ENCODE measurements around the gene OR8B12. TPM values are rescaled to one million over a fixed set of nuclear protein-coding genes. Genes with fewer than 3 reads are reported as not detected.

The OR8B12 gene
- total and polyA plus RNA-seq, 9 donors, result 0.09 TPM; not detected in 8

DNA sequence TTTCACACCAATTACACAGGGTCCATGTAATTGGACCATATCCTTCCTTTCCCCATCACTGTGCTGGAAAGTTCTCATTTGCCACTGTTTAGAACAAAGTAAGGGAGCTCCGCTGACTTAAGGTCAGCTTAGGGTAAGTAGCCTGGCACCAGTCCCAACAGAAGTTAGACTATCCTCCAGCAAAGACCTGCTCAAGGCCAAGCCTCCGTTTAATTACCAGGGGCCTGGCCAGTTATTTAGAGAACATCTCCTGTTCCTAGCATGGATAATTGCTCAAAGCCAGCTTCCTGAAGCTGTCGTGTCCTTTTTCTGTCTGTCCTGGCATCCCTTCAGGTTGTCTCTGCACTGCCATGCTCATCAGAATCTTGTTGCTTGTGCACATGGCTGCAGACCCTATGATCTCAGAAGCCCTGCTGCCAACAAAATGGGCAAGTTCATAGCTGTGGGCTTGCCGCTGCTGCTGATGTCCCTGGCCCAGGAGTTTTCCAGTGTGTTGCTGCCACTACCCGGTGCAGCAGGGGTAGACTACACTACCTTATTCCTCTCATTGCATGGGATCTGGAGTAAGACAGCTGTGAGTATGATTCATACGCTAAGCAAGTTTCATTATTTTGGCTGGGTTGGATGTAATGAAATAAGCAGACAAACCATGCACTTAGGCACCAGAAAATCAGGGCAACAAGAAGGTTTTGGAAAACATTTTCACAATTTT lies 34.4 kb upstream of the OR8B12 start:
- no peaks in the 10 kb centered on the region for H3K9me3 ChIP-seq (replicated peaks; ENCODE audit: control insufficient read depth, low read depth, low read length)
- no peak overlapping the region for H3K27ac ChIP-seq (ENCODE audit: low read length)
- H3K36me3 ChIP-seq (ENCODE audit: control insufficient read depth, insufficient read depth, low read length), result no peaks in the 10 kb centered on the region
- H3K4me3 ChIP-seq (ENCODE audit: low read length), result no peak overlapping the region
- H3K4me1 ChIP-seq (ENCODE audit: control insufficient read depth, insufficient read depth, low read length), result peaks cover 10% of the 10 kb centered on the region
- WGBS (ENCODE audit: insufficient coverage), result 47% methylated on average over 3 of the region's 6 CpGs
- H3K27me3 ChIP-seq (ENCODE audit: control insufficient read depth, insufficient read depth, low read length), result no peaks in the 10 kb centered on the region
- DNase-seq, result peak; percentile 61

DNA sequence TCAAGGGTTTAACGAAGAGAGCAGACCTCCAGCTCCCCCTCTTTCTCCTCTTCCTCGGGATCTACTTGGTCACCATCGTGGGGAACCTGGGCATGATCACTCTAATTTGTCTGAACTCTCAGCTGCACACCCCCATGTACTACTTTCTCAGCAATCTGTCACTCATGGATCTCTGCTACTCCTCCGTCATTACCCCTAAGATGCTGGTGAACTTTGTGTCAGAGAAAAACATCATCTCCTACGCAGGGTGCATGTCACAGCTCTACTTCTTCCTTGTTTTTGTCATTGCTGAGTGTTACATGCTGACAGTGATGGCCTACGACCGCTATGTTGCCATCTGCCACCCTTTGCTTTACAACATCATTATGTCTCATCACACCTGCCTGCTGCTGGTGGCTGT lies 26.7 kb upstream of the OR8B12 start:
- H3K9me3 ChIP-seq (replicated peaks; ENCODE audit: control insufficient read depth, low read depth, low read length), result no peaks in the 10 kb centered on the region
- H3K27ac ChIP-seq (ENCODE audit: low read length), result no peak overlapping the region
- DNase-seq, result no peak
- H3K36me3 ChIP-seq (ENCODE audit: control insufficient read depth, insufficient read depth, low read length), result no peaks in the 10 kb centered on the region
- no peak overlapping the region for H3K4me3 ChIP-seq (ENCODE audit: low read length)
- no peaks in the 10 kb centered on the region for H3K4me1 ChIP-seq (ENCODE audit: control insufficient read depth, insufficient read depth, low read length)
- H3K27me3 ChIP-seq (ENCODE audit: control insufficient read depth, insufficient read depth, low read length), result no peaks in the 10 kb centered on the region
- 73% methylated on average over 6 of the region's 7 CpGs for WGBS (ENCODE audit: insufficient coverage)

DNA sequence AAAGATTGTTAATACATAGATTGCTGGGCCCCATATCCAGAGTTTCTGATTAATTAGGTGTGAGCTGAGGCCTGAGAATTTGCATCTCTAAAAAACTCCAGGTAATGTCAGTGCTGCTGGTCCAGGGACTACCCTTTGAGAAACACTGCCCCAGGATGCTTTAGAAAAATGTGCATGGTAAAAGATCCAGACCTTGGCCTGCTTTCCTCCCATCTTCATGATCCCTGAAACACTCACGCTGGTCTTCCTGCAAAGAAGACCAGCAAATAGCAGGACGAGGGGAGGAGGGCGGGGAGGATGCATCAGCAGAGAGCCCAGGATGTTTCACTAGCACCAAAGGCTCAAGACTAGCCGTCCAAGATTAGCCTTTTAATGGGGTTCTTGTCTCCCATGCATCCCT lies 26.2 kb upstream of the OR8B12 start, which contains the start of gene OR8A1:
TSS of gene OR8A1 (plus strand) at position 301 of the 400 bp plus-strand sequence. CDS start 123 bp downstream, outside the sequence.
- Histone ChIP-seq H3K36me3 (ENCODE audit: control insufficient read depth, insufficient read depth, low read length) (no peaks in the 10 kb centered on the region), H3K4me3 (ENCODE audit: low read length) (no peak within 1 kb of the TSS), H3K9me3 (replicated peaks; ENCODE audit: control insufficient read depth, low read depth, low read length) (no peaks in the 10 kb centered on the region), H3K27me3 (ENCODE audit: control insufficient read depth, insufficient read depth, low read length) (no peaks in the 10 kb centered on the region), H3K4me1 (ENCODE audit: control insufficient read depth, insufficient read depth, low read length) (no peaks in the 10 kb centered on the region), H3K27ac (ENCODE audit: low read length) (no peak within 1 kb of the TSS)
- no peak for DNase-seq
- 43% methylated on average over 1 of the region's 4 CpGs for WGBS (ENCODE audit: insufficient coverage)

DNA sequence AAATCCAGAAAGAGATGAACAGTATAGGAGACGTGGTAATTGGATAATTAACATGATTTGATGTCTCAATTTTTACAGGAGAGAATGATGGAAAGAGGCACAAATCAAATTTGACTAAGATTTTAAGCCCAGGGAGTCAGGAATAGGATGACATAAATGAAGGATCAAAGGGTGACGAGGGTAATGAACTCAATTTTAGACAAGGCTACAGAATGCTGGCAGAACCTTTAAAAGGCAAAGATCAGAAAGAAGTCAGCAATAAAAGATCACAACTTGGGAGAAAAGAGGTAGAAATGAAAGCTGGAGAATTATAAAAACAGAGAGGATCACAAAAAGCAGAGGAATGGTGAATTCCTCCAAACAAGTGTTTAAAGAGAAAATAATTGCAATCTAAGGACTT lies 13.4 kb upstream of the OR8B12 start:
- no peak for DNase-seq
- WGBS (ENCODE audit: insufficient coverage), result 29% methylated on average over 2 of the region's 2 CpGs
- H3K9me3 ChIP-seq (replicated peaks; ENCODE audit: control insufficient read depth, low read depth, low read length), result no peaks in the 10 kb centered on the region
- H3K4me3 ChIP-seq (ENCODE audit: low read length), result no peak overlapping the region
- no peak overlapping the region for H3K27ac ChIP-seq (ENCODE audit: low read length)
- H3K36me3 ChIP-seq (ENCODE audit: control insufficient read depth, insufficient read depth, low read length), result no peaks in the 10 kb centered on the region
- H3K4me1 ChIP-seq (ENCODE audit: control insufficient read depth, insufficient read depth, low read length), result no peaks in the 10 kb centered on the region
- H3K27me3 ChIP-seq (ENCODE audit: control insufficient read depth, insufficient read depth, low read length), result no peaks in the 10 kb centered on the region

DNA sequence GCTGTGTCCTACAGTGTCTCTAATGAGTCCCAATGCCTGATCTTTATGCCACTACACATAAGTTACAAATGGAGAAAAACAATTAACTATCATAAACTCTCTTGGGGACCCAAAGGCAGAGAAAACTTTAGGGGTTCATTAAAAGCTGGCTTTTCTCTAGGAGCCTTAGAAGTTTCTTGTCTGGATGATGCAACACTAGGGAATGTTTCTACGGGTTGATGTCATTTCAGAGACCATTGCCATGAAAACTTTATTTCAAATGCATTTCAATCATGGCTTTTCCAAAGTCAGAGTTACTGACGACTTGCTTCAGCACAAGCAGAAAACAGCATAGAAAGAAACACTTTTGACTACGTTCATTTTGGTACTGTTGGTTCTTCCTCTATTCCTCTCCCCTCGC lies 8.5 kb upstream of the OR8B12 start:
- Histone ChIP-seq H3K4me1 (ENCODE audit: control insufficient read depth, insufficient read depth, low read length) (no peaks in the 10 kb centered on the region), H3K9me3 (replicated peaks; ENCODE audit: control insufficient read depth, low read depth, low read length) (no peaks in the 10 kb centered on the region)
- WGBS (ENCODE audit: insufficient coverage), result 63% methylated on average over 1 of the region's 4 CpGs

DNA sequence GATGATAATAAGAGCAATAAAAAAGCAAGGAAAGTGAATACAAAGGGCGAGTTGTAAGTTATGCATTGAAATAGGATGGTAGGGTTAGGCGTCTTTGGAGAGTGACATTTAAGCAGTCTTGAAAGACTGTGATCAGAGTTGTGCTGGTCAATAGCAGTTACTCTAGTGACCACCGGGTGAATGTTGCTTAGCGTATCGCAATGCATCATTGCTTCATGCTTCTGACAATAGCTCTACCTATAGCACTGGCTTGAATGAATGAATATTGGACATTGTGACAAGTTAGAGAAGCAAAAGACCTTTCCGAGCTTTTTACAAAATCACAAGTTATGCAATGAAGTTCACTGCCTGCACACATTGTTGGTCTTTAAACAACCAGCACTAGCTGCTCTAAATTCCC lies 7.7 kb upstream of the OR8B12 start:
- no peak for DNase-seq
- no CpG with 5 or more reads among the region's 6 CpGs for WGBS (ENCODE audit: insufficient coverage)
- no peak overlapping the region for H3K27ac ChIP-seq (ENCODE audit: low read length)

More for the DNA sequence above, 8.5 kb upstream of the OR8B12 start:
- Histone ChIP-seq H3K27ac (ENCODE audit: low read length) (no peak overlapping the region), H3K27me3 (ENCODE audit: control insufficient read depth, insufficient read depth, low read length) (no peaks in the 10 kb centered on the region), H3K4me3 (ENCODE audit: low read length) (no peak overlapping the region), H3K36me3 (ENCODE audit: control insufficient read depth, insufficient read depth, low read length) (no peaks in the 10 kb centered on the region)
- DNase-seq, result no peak

DNA sequence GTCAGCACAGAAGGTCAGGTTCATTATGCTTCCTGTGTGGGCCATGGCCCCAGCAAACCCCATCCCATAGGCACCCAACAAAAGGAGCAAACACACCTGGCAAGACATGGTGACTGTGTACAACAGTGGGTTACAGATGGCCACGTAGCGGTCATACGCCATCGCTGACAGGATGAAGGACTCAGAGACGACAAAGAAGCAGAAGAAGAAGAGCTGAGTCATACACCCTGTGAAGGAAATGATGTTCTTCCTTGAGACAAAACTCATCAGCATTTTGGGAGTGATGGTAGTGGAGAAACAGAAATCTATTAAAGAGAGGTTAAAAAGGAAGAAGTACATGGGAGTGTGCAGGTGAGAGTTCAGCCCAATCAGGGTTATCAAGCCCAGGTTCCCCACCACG lies 309 bp downstream of the OR8B12 start:
- no peaks in the 10 kb centered on the region for H3K36me3 ChIP-seq (ENCODE audit: control insufficient read depth, insufficient read depth, low read length)
- H3K4me3 ChIP-seq (ENCODE audit: low read length), result no peak overlapping the region
- no peak for DNase-seq
- H3K4me1 ChIP-seq (ENCODE audit: control insufficient read depth, insufficient read depth, low read length), result no peaks in the 10 kb centered on the region
- H3K9me3 ChIP-seq (replicated peaks; ENCODE audit: control insufficient read depth, low read depth, low read length), result no peaks in the 10 kb centered on the region
- H3K27ac ChIP-seq (ENCODE audit: low read length), result no peak overlapping the region
- 86% methylated on average over 6 of the region's 6 CpGs for WGBS (ENCODE audit: insufficient coverage)
- peaks cover 2% of the 10 kb centered on the region for H3K27me3 ChIP-seq (ENCODE audit: control insufficient read depth, insufficient read depth, low read length)

More for the DNA sequence above, 7.7 kb upstream of the OR8B12 start:
- no peaks in the 10 kb centered on the region for H3K4me1 ChIP-seq (ENCODE audit: control insufficient read depth, insufficient read depth, low read length)
- no peaks in the 10 kb centered on the region for H3K27me3 ChIP-seq (ENCODE audit: control insufficient read depth, insufficient read depth, low read length)
- no peak overlapping the region for H3K4me3 ChIP-seq (ENCODE audit: low read length)
- H3K9me3 ChIP-seq (replicated peaks; ENCODE audit: control insufficient read depth, low read depth, low read length), result no peaks in the 10 kb centered on the region
- H3K36me3 ChIP-seq (ENCODE audit: control insufficient read depth, insufficient read depth, low read length), result no peaks in the 10 kb centered on the region

DNA sequence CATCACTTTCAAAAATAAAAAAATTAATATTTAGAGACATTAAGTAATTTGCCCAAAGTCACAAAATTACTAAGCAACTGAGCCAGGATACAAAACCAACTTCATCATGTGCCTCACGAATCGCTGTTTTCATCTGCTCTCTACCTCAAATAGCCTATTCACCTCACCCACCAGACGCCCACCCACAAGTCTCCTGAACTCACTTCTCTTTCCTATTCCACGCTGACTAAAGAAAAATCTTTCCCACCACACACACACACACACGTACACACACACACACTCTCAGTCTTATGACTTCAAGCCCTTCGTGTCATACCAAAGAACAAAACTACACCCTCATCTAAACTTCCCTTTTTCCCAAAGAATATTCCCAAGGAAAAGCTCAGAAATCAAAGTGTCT lies 2.2 kb downstream of the OR8B12 start:
- no peaks in the 10 kb centered on the region for H3K9me3 ChIP-seq (replicated peaks; ENCODE audit: control insufficient read depth, low read depth, low read length)
- no peak overlapping the region for H3K4me3 ChIP-seq (ENCODE audit: low read length)
- H3K27me3 ChIP-seq (ENCODE audit: control insufficient read depth, insufficient read depth, low read length), result peaks cover 2% of the 10 kb centered on the region
- no peak for DNase-seq
- H3K4me1 ChIP-seq (ENCODE audit: control insufficient read depth, insufficient read depth, low read length), result peaks cover 2% of the 10 kb centered on the region
- H3K36me3 ChIP-seq (ENCODE audit: control insufficient read depth, insufficient read depth, low read length), result no peaks in the 10 kb centered on the region
- no peak overlapping the region for H3K27ac ChIP-seq (ENCODE audit: low read length)
- 73% methylated on average over 6 of the region's 6 CpGs for WGBS (ENCODE audit: insufficient coverage)

DNA sequence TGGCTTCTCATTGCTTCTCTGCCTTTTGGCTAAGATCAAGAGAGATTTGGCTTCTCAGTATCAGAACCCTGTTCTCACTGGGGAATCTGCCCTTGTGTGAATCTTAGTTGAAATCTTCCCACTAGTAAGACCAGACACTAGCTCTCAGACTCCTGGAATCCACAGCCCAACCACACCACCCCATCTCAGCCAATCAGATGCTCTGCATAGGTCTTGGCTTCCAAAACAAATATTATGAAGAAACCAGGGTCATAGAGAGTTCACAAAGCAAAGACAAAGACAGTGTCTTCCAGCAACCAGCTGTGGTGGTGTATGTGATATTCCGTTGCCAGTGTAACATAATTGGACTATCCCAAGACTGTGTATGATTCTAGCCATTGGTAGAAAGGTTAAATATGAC lies 5.4 kb downstream of the OR8B12 start:
- H3K4me1 ChIP-seq (ENCODE audit: control insufficient read depth, insufficient read depth, low read length), result peaks cover 2% of the 10 kb centered on the region
- no peak overlapping the region for H3K27ac ChIP-seq (ENCODE audit: low read length)
- WGBS (ENCODE audit: insufficient coverage), result no CpG with 5 or more reads among the region's 1 CpG
- H3K36me3 ChIP-seq (ENCODE audit: control insufficient read depth, insufficient read depth, low read length), result no peaks in the 10 kb centered on the region
- no peaks in the 10 kb centered on the region for H3K9me3 ChIP-seq (replicated peaks; ENCODE audit: control insufficient read depth, low read depth, low read length)
- H3K4me3 ChIP-seq (ENCODE audit: low read length), result no peak overlapping the region
- H3K27me3 ChIP-seq (ENCODE audit: control insufficient read depth, insufficient read depth, low read length), result peaks cover 2% of the 10 kb centered on the region
- DNase-seq, result peak; percentile 78

DNA sequence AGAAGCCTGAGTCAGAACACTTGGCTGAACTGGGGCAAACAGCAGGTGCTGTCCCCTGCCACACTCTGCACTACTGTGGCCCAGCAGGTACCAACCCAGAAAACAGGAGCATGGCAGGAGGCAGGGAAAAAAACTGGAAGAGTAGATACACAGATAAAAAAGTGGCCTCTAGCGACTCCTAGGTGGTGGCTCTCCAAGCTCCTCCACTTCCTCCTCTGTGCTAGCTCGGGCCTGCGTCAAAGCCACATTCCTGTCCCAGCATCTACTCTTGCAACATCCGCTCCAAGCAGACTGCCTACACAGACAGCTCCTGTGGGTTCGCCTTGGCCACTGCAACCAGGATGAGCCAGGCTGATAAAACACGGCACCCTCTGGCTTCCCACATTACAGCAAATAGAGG lies 6.9 kb downstream of the OR8B12 start:
- peak; percentile 44 for DNase-seq
- Histone ChIP-seq H3K4me3 (ENCODE audit: low read length) (no peak overlapping the region), H3K27ac (ENCODE audit: low read length) (no peak overlapping the region), H3K9me3 (replicated peaks; ENCODE audit: control insufficient read depth, low read depth, low read length) (no peaks in the 10 kb centered on the region), H3K27me3 (ENCODE audit: control insufficient read depth, insufficient read depth, low read length) (peaks cover 2% of the 10 kb centered on the region), H3K36me3 (ENCODE audit: control insufficient read depth, insufficient read depth, low read length) (no peaks in the 10 kb centered on the region), H3K4me1 (ENCODE audit: control insufficient read depth, insufficient read depth, low read length) (peaks cover 2% of the 10 kb centered on the region)
- WGBS (ENCODE audit: insufficient coverage), result 45% methylated on average over 4 of the region's 6 CpGs

Data from muscle of leg (tissue), 11 donors.